ENCODE data around the gene DOCK9. TPM values are rescaled to one million over a fixed set of nuclear protein-coding genes. Genes with fewer than 3 reads are reported as not detected.

DOCK9 gene
- total and polyA plus RNA-seq, 2 donors (not counting 1 experiment from before 2014, with no cell fraction given), result 18.2 TPM

GRCh38 chr13:98997011-98997730 lies 19.3 kb upstream of the DOCK9 start:
- no peak overlapping the region for H2AFZ ChIP-seq (ENCODE audit: low read length)
- no peaks in the 10 kb centered on the region for H3K27me3 ChIP-seq (ENCODE audit: control insufficient read depth, insufficient read depth, low read length)
- TF ChIP-seq CTCF (conservative IDR thresholded peaks at IDR 0.05 in 1 of 2, IDR thresholded peaks at IDR 0.05 in 1 of 2; ENCODE audit: low read depth in 1 of 2, low read length in 2 of 2), result no peak
- no peak for TF ChIP-seq EZH2 (IDR thresholded peaks at IDR 0.05; ENCODE audit: low read length, missing control alignments)
- no peak overlapping the region for H3K4me2 ChIP-seq (ENCODE audit: extremely low read depth, insufficient read depth, low read length)
- H3K9ac ChIP-seq (ENCODE audit: insufficient read depth, low read length), result no peak overlapping the region
- no peaks in the 10 kb centered on the region for H3K79me2 ChIP-seq (ENCODE audit: control insufficient read depth, insufficient read depth, low read length)
- H3K9me3 ChIP-seq (ENCODE audit: control insufficient read depth, insufficient read depth, low read depth, low read length), result no peaks in the 10 kb centered on the region
- peaks cover 3% of the 10 kb centered on the region for H3K4me1 ChIP-seq (ENCODE audit: control insufficient read depth, extremely low read depth, insufficient read depth, low read length)
- no peak overlapping the region for H3K4me3 ChIP-seq (replicated peaks in 1 of 4; ENCODE audit: control extremely low read depth in 1 of 4, insufficient read depth in 1 of 4, low read depth in 3 of 4, low read length in 4 of 4)
- no peak for DNase-seq (ENCODE audit: low read depth in 2 of 2)
- H4K20me1 ChIP-seq (ENCODE audit: control insufficient read depth, extremely low read depth, insufficient read depth, low read length), result no peaks in the 10 kb centered on the region
- H3K36me3 ChIP-seq (ENCODE audit: control insufficient read depth, insufficient read depth, low read length), result no peaks in the 10 kb centered on the region
- H3K27ac ChIP-seq (ENCODE audit: insufficient read depth, low read length), result no peak overlapping the region

- Histone ChIP-seq H3K4me2 (ENCODE audit: extremely low read depth, insufficient read depth, low read length) (no peak overlapping the region), H3K27me3 (ENCODE audit: control insufficient read depth, insufficient read depth, low read length) (no peaks in the 10 kb centered on the region), H3K4me1 (ENCODE audit: control insufficient read depth, extremely low read depth, insufficient read depth, low read length) (peaks cover 3% of the 10 kb centered on the region), H3K9ac (ENCODE audit: insufficient read depth, low read length) (no peak overlapping the region), H3K27ac (ENCODE audit: insufficient read depth, low read length) (no peak overlapping the region), H2AFZ (ENCODE audit: low read length) (no peak overlapping the region), H3K9me3 (ENCODE audit: control insufficient read depth, insufficient read depth, low read depth, low read length) (no peaks in the 10 kb centered on the region), H4K20me1 (ENCODE audit: control insufficient read depth, extremely low read depth, insufficient read depth, low read length) (no peaks in the 10 kb centered on the region), H3K36me3 (ENCODE audit: control insufficient read depth, insufficient read depth, low read length) (no peaks in the 10 kb centered on the region), H3K4me3 (replicated peaks in 1 of 4; ENCODE audit: control extremely low read depth in 1 of 4, insufficient read depth in 1 of 4, low read depth in 3 of 4, low read length in 4 of 4) (no peak overlapping the region), H3K79me2 (ENCODE audit: control insufficient read depth, insufficient read depth, low read length) (no peaks in the 10 kb centered on the region)
- no peak for DNase-seq (ENCODE audit: low read depth in 2 of 2)
- TF ChIP-seq EZH2 (IDR thresholded peaks at IDR 0.05; ENCODE audit: low read length, missing control alignments), result no peak
- TF ChIP-seq CTCF (conservative IDR thresholded peaks at IDR 0.05 in 1 of 2, IDR thresholded peaks at IDR 0.05 in 1 of 2; ENCODE audit: low read depth in 1 of 2, low read length in 2 of 2), result no peak
These were observed 18.2 kb upstream of the DOCK9 start for GRCh38 chr13:98996046-98996445.

- no peak for TF ChIP-seq EZH2 (IDR thresholded peaks at IDR 0.05; ENCODE audit: low read length, missing control alignments)
- TF ChIP-seq CTCF (conservative IDR thresholded peaks at IDR 0.05 in 1 of 2, IDR thresholded peaks at IDR 0.05 in 1 of 2; ENCODE audit: low read depth in 1 of 2, low read length in 2 of 2), result no peak
- H4K20me1 ChIP-seq (ENCODE audit: control insufficient read depth, extremely low read depth, insufficient read depth, low read length), result no peaks in the 10 kb centered on the region
- H3K36me3 ChIP-seq (ENCODE audit: control insufficient read depth, insufficient read depth, low read length), result no peaks in the 10 kb centered on the region
- H3K9ac ChIP-seq (ENCODE audit: insufficient read depth, low read length), result no peak overlapping the region
- H2AFZ ChIP-seq (ENCODE audit: low read length), result no peak overlapping the region
- no peak for DNase-seq (ENCODE audit: low read depth in 2 of 2)
- H3K9me3 ChIP-seq (ENCODE audit: control insufficient read depth, insufficient read depth, low read depth, low read length), result no peaks in the 10 kb centered on the region
- no peak overlapping the region for H3K27ac ChIP-seq (ENCODE audit: insufficient read depth, low read length)
- no peaks in the 10 kb centered on the region for H3K79me2 ChIP-seq (ENCODE audit: control insufficient read depth, insufficient read depth, low read length)
- peaks cover 3% of the 10 kb centered on the region for H3K4me1 ChIP-seq (ENCODE audit: control insufficient read depth, extremely low read depth, insufficient read depth, low read length)
- H3K4me3 ChIP-seq (replicated peaks in 1 of 4; ENCODE audit: control extremely low read depth in 1 of 4, insufficient read depth in 1 of 4, low read depth in 3 of 4, low read length in 4 of 4), result no peak overlapping the region
- no peak overlapping the region for H3K4me2 ChIP-seq (ENCODE audit: extremely low read depth, insufficient read depth, low read length)
- H3K27me3 ChIP-seq (ENCODE audit: control insufficient read depth, insufficient read depth, low read length), result no peaks in the 10 kb centered on the region
These were observed 17.0 kb upstream of the DOCK9 start for GRCh38 chr13:98994896-98995295.
